Spinal cord (tissue), 10 donors: ENCODE measurements around the gene KLHDC10. TPM values are rescaled to one million over a fixed set of nuclear protein-coding genes. Genes with fewer than 3 reads are reported as not detected.
"Not testable (repeated sequence)": the region's sequence is repeated elsewhere in the genome, so short reads cannot be mapped to it uniquely, and the experiment has no call there.

Source experiments
- DNase-seq, 6 donors: peaks; one replicate each; pipeline versions ENCODE4 v3.0.0 to v3.0.0-alpha.2; 2013 to 2015; ENCODE audit warnings: low spot score in 6 of 6, low read depth in 4 of 6
- H3K27ac ChIP-seq: one replicate; pipeline ENCODE4 v1.5.1; 2013; ENCODE audit warnings: low read depth, low read length, control low read depth
- H3K27me3 ChIP-seq: one replicate; pipeline ENCODE4 v1.6.1; 2013; ENCODE audit warnings: low read length; ENCODE audit not compliant: control insufficient read depth, insufficient read depth
- H3K36me3 ChIP-seq: one replicate; pipeline ENCODE4 v1.6.1; 2013; ENCODE audit warnings: low read length; ENCODE audit not compliant: control insufficient read depth, insufficient read depth
- H3K4me1 ChIP-seq: one replicate; pipeline ENCODE4 v1.6.1; 2013; ENCODE audit warnings: low read length; ENCODE audit not compliant: control insufficient read depth, insufficient read depth
- H3K4me3 ChIP-seq: one replicate; pipeline ENCODE4 v1.5.1; 2013; ENCODE audit warnings: low read depth, low read length, control low read depth
- H3K9me3 ChIP-seq: one replicate; pipeline ENCODE4 v1.6.1; 2013; ENCODE audit warnings: low read length; ENCODE audit not compliant: control insufficient read depth, insufficient read depth
- WGBS: methylation state at CpG from one replicate; pipeline ENCODE4 v1.1.5; 2013; ENCODE audit warnings: missing lambda C conversion rate; ENCODE audit not compliant: insufficient coverage; 5-methylcytosine and 5-hydroxymethylcytosine counted together
- polyA plus RNA-seq, 2 donors: library from polyadenylated mRNA; unstranded; fragments of 120-200 nt; gene quantifications; one replicate each; pipeline ENCODE4 v1.2.1, GENCODE V29; 2013; ENCODE audit not compliant: insufficient read length in 2 of 2
- total RNA-seq, 2 donors: library from RNA; depleted of rRNA in 1 of 2; stranded (reverse); fragments of 120-200 nt in 1 of 2; fragments of >200 nt in 1 of 2; gene quantifications; one replicate each; pipeline versions ENCODE4 v1.2.3 to v1.2.4, GENCODE V29; 2013 to 2014
- donor health status: healthy.

KLHDC10 gene
- total and polyA plus RNA-seq, 4 donors, result 40.8 to 77.3 (median 45.0) TPM

GRCh38 chr7:130113426-130113805, 43.1 kb downstream of the KLHDC10 start:
- H3K4me3 ChIP-seq, H3K27ac ChIP-seq, DNase-seq, H3K9me3 ChIP-seq, H3K4me1 ChIP-seq, H3K27me3 ChIP-seq: not testable (repeated sequence)
- 100% methylated on average over 3 of the region's 5 CpGs for WGBS
- peaks cover 10% of the 10 kb centered on the region for H3K36me3 ChIP-seq

DNA sequence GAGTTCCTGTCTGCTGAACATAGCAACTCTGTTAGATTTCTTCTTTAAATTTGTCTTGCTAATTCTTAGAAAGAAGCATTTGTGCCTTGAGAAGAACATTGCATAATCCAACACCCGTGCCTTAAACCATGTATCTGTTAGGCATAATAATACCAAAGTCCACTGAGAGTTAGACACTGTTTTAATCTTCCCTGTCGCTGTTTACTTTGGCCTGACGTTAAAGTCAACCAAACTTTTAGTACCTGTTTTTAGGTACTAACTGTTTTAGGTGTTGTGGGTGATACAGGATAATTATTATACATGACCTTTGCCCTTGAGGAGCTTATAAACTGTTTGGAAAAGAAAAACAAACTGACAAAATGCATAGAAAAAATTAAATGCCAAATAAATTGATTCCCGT, 43.6 kb downstream of the KLHDC10 start:
- no peaks in the 10 kb centered on the region for H3K27me3 ChIP-seq
- H3K36me3 ChIP-seq, result peaks cover 10% of the 10 kb centered on the region
- no peak overlapping the region for H3K4me3 ChIP-seq
- no peaks in the 10 kb centered on the region for H3K4me1 ChIP-seq
- DNase-seq, result no peak
- no peak overlapping the region for H3K27ac ChIP-seq
- no peaks in the 10 kb centered on the region for H3K9me3 ChIP-seq
- no CpG with 5 or more reads among the region's 4 CpGs for WGBS

- Histone ChIP-seq H3K9me3 (no peaks in the 10 kb centered on the region), H3K4me1 (no peaks in the 10 kb centered on the region), H3K4me3 (no peak overlapping the region), H3K27me3 (no peaks in the 10 kb centered on the region), H3K27ac (no peak overlapping the region), H3K36me3 (peaks cover 13% of the 10 kb centered on the region)
- no peak for DNase-seq
Measured at GRCh38 chr7:130114374-130114773, 44.0 kb downstream of the KLHDC10 start.

- WGBS, result no CpG with 5 or more reads among the region's 2 CpGs
Measured at GRCh38 chr7:130114776-130115175, 44.4 kb downstream of the KLHDC10 start.

GRCh38 chr7:130118294-130118693, 48.0 kb downstream of the KLHDC10 start:
- Histone ChIP-seq H3K27ac (no peak overlapping the region), H3K4me1 (no peaks in the 10 kb centered on the region), H3K9me3 (no peaks in the 10 kb centered on the region), H3K27me3 (no peaks in the 10 kb centered on the region), H3K4me3 (no peak overlapping the region), H3K36me3 (peaks cover 22% of the 10 kb centered on the region)
- WGBS, result 100% methylated on average over 1 of the region's 5 CpGs
- DNase-seq, result no peak

More at GRCh38 chr7:130114776-130115175, 44.4 kb downstream of the KLHDC10 start:
- no peaks in the 10 kb centered on the region for H3K27me3 ChIP-seq
- H3K36me3 ChIP-seq, result peaks cover 13% of the 10 kb centered on the region
- no peak for DNase-seq
- no peak overlapping the region for H3K4me3 ChIP-seq
- H3K9me3 ChIP-seq, result no peaks in the 10 kb centered on the region
- no peaks in the 10 kb centered on the region for H3K4me1 ChIP-seq
- no peak overlapping the region for H3K27ac ChIP-seq

DNA sequence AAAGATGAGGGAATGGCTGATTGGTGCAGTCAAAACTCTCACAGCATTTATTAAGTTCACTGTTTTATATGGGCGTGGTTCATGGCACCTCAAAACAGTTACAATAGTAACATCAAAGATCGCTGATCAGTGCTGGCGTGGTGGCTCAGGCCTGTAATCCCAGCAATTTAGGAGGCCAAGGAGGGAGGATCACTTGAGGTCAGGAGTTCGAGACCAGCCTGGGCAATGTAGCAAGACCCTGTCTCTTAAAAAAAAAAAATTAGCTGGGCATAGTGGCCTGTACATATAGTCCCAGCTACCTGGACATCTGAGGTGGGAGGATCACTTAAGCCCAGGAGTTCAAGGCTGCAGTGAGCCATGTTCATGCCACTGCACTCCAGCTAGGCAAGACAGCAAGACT, 48.5 kb downstream of the KLHDC10 start:
- Histone ChIP-seq H3K9me3 (no peaks in the 10 kb centered on the region), H3K27ac (no peak overlapping the region), H3K4me1 (no peaks in the 10 kb centered on the region), H3K4me3 (no peak overlapping the region), H3K36me3 (peaks cover 22% of the 10 kb centered on the region), H3K27me3 (no peaks in the 10 kb centered on the region)
- no peak for DNase-seq
- WGBS, result 100% methylated on average over 1 of the region's 4 CpGs

- peaks cover 29% of the 10 kb centered on the region for H3K36me3 ChIP-seq
Measured at GRCh38 chr7:130123501-130123900, 53.2 kb downstream of the KLHDC10 start.

DNA sequence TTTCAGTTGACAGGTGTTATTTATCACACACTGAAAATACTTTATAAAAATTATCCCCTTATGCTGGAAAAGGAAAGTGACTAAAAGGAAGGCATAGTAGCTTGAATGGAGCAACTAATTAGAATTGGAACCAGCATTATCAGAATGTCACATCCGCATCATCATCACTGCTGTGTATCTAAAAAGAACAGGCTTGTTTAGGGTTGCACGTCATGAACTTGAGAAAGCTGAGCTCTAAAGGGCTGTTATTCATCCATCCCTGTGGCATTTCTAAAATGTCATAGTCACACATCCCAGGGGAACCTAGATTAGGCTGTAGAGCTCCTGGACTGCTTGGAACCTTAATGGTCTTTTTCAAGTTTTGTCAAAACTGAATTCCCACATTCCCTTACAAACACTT, 54.4 kb downstream of the KLHDC10 start:
- WGBS, result 100% methylated on average over 1 of the region's 2 CpGs
- Histone ChIP-seq H3K36me3 (peaks cover 30% of the 10 kb centered on the region), H3K4me1 (no peaks in the 10 kb centered on the region), H3K9me3 (no peaks in the 10 kb centered on the region), H3K27me3 (no peaks in the 10 kb centered on the region), H3K27ac (no peak overlapping the region), H3K4me3 (no peak overlapping the region)
- DNase-seq, result no peak

More at GRCh38 chr7:130123501-130123900, 53.2 kb downstream of the KLHDC10 start:
- DNase-seq, result no peak
- no peak overlapping the region for H3K27ac ChIP-seq
- H3K4me3 ChIP-seq, result no peak overlapping the region
- H3K4me1 ChIP-seq, result no peaks in the 10 kb centered on the region
- no peaks in the 10 kb centered on the region for H3K27me3 ChIP-seq
- no peaks in the 10 kb centered on the region for H3K9me3 ChIP-seq

DNA sequence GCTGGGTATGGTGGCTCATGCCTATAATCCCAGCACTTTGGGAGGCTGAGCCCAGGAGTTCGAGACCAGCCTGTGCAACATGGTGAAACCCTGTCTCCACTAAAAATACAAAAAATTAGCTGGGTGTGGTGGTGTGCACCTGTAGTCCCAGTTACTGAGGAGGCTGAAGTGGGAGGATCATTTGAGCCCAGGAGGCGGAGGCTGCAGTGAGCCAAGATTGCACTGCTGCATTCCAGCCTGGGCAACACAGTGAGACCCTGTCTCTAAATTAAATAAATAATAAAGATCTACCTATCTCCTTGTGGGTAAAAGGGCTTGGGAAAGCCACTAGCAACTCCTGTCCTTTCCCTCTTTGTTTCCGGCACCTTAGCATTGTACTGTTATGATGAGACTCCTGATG, 56.5 kb downstream of the KLHDC10 start:
- not testable (repeated sequence) for H3K9me3 ChIP-seq, H3K4me3 ChIP-seq, H3K4me1 ChIP-seq, H3K27ac ChIP-seq, DNase-seq, H3K27me3 ChIP-seq
- WGBS, result no CpG with 5 or more reads among the region's 3 CpGs
- H3K36me3 ChIP-seq, result peaks cover 36% of the 10 kb centered on the region

- Histone ChIP-seq H3K36me3 (peaks cover 40% of the 10 kb centered on the region), H3K4me3 (no peak overlapping the region), H3K27ac (no peak overlapping the region)
Measured at GRCh38 chr7:130127404-130127803, 57.1 kb downstream of the KLHDC10 start.

More at GRCh38 chr7:130127404-130127803, 57.1 kb downstream of the KLHDC10 start:
- no peak for DNase-seq
- Histone ChIP-seq H3K4me1 (no peaks in the 10 kb centered on the region), H3K9me3 (no peaks in the 10 kb centered on the region), H3K27me3 (no peaks in the 10 kb centered on the region)
- no CpG with 5 or more reads among the region's 2 CpGs for WGBS
